Measurements from ENCODE around the gene CRADD.
"Not testable (repeated sequence)": the region's sequence is repeated elsewhere in the genome, so short reads cannot be mapped to it uniquely, and the experiment has no call there.

Gene CRADD

DNA sequence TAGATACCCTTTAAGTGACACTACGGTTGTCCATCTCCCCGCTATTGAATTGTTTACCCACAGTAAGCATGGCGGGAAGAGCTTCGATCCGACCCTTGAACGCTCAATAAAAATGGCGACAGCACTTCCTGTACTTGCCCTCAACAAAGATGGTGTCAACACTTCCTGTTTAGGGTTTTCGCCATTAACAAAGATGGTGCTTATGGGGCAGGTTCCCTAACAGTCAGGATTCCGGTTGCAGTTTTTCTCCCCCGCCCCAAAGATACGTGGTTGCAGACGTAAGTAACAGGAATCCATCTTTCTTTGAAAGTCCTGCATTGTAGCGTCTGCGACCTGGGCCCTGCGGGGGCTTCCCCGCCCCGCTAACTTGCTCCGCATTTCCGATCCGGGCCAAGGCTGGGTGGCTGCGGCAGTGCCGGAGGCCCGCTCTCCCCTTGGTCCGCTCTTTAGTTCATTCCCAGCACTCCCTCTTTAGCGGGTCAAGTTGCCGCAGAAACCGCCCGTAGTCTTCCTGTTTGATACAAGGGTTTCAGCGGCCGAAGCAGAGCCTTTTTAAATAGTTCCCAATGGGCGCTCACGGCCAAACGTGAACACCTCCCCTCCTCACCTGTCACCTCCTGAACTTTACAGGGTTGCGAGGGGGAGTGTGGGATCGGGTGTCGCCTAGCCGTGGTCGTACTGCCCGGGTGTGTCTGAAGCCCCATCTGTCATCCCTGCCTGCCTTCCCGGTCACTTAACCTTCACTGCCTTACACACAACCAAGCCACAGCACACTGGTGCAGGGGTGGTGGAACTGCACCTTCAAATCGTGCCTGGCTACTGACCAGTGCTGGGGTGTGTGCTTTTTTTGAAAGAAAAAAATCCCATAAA, at the start of gene CRADD:
CRADD (plus strand) TSS at position 181 of the 870 bp plus-strand sequence.
- Mint-ChIP-seq H3K9me3 (no peaks in the 10 kb centered on the region), H3K4me1 (peaks cover 52% of the 10 kb centered on the region), H3K27ac (peak within 1 kb of the TSS; percentile 99), H3K36me3 (peaks cover 31% of the 10 kb centered on the region), H3K4me3 (peak within 1 kb of the TSS; percentile 88), H3K27me3 (peaks cover 8% of the 10 kb centered on the region)
- CTCF ChIA-PET = interaction anchor here (0.6 to 1.8 kb wide), 6 partner anchors 64 to 425 kb away, joined by 3 to 9 read pairs (median 4); no protein-coding TSS in a partner anchor
- peak; percentile 92 for DNase-seq

DNA sequence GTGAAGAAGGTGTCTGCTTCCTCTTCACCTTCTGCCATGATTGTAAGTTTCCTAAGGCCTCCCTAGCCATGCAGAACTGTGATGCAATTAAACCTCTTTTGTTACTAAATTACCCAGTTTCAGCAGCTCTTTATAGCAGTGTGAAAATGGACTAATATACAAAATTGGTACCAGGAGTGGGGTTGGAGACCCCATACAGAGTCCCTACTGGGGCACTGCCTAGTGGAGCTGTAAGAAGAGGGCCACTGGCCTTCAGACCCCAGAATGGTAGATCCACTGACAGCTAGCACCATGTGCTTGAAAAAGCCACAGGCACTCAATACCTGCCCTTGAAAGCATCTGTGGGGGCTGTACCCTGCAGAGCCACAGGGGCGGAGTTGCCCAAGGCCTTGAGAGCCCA, 44.8 kb upstream of the CRADD start:
- Mint-ChIP-seq H3K36me3 (no peaks in the 10 kb centered on the region), H3K4me1 (no peaks in the 10 kb centered on the region), H3K27me3 (peaks cover 10% of the 10 kb centered on the region), H3K9me3 (peaks cover 22% of the 10 kb centered on the region), H3K27ac (no peak overlapping the region), H3K4me3 (no peak overlapping the region)
- CTCF ChIA-PET = no interaction called here
- DNase-seq = no peak

- Mint-ChIP-seq H3K9me3 (peaks cover 19% of the 10 kb centered on the region), H3K27ac (no peak overlapping the region), H3K36me3 (no peaks in the 10 kb centered on the region), H3K4me3 (no peak overlapping the region), H3K4me1 (no peaks in the 10 kb centered on the region), H3K27me3 (peaks cover 24% of the 10 kb centered on the region)
- CTCF ChIA-PET = no interaction called here
- DNase-seq = no peak
These were observed 42.8 kb upstream of the CRADD start for GRCh38 chr12:93634416-93634815.

- peaks cover 18% of the 10 kb centered on the region for H3K9me3 Mint-ChIP-seq
- CTCF ChIA-PET = no interaction called here
- no peak overlapping the region for H3K4me3 Mint-ChIP-seq
- DNase-seq = no peak
- H3K27me3 Mint-ChIP-seq = peaks cover 26% of the 10 kb centered on the region
- H3K36me3 Mint-ChIP-seq = no peaks in the 10 kb centered on the region
- H3K4me1 Mint-ChIP-seq = no peaks in the 10 kb centered on the region
- H3K27ac Mint-ChIP-seq = no peak overlapping the region
These were observed 40.5 kb upstream of the CRADD start for GRCh38 chr12:93636708-93637107.

GRCh38 chr12:93638095-93638494, 39.1 kb upstream of the CRADD start:
- no peaks in the 10 kb centered on the region for H3K4me1 Mint-ChIP-seq
- peaks cover 10% of the 10 kb centered on the region for H3K9me3 Mint-ChIP-seq
- no peak for DNase-seq
- CTCF ChIA-PET = no interaction called here
- H3K27ac Mint-ChIP-seq = no peak overlapping the region
- H3K4me3 Mint-ChIP-seq = no peak overlapping the region
- H3K36me3 Mint-ChIP-seq = no peaks in the 10 kb centered on the region
- peaks cover 28% of the 10 kb centered on the region for H3K27me3 Mint-ChIP-seq

DNA sequence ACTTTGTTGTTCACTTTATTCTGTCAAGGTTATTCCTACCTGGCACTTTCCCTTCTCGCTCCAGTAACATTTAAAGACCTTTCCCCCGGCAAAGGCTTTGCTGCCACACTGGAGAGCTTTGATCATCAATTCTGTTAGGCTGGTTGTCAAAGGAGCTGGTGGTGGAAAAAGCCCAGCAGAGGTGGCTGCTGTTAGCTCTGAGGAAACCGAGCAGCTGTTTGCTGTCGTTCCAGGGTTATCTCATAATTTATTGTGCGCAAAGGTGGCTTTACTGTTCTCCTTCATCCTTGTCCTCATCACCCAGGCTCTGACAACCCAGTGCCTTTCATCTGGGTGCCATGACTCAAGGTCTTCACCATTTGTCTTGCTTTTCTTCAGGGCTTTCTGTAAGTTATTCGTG, 38.2 kb upstream of the CRADD start:
- no peak overlapping the region for H3K4me3 Mint-ChIP-seq
- no peaks in the 10 kb centered on the region for H3K4me1 Mint-ChIP-seq
- H3K36me3 Mint-ChIP-seq = no peaks in the 10 kb centered on the region
- peaks cover 32% of the 10 kb centered on the region for H3K27me3 Mint-ChIP-seq
- no peak overlapping the region for H3K27ac Mint-ChIP-seq
- DNase-seq = no peak
- CTCF ChIA-PET = no interaction called here
- peaks cover 6% of the 10 kb centered on the region for H3K9me3 Mint-ChIP-seq

- DNase-seq = no peak
- CTCF ChIA-PET = interaction anchor here (0.7 kb wide), 1 partner anchor 19 kb away, joined by 3 read pairs; no protein-coding TSS in a partner anchor
- H3K36me3 Mint-ChIP-seq = no peaks in the 10 kb centered on the region
- no peaks in the 10 kb centered on the region for H3K4me1 Mint-ChIP-seq
- H3K27me3 Mint-ChIP-seq = peaks cover 32% of the 10 kb centered on the region
- H3K27ac Mint-ChIP-seq = no peak overlapping the region
- H3K4me3 Mint-ChIP-seq = no peak overlapping the region
- H3K9me3 Mint-ChIP-seq = peaks cover 5% of the 10 kb centered on the region
These were observed 37.8 kb upstream of the CRADD start for GRCh38 chr12:93639406-93639805.

GRCh38 chr12:93641380-93641779, 35.8 kb upstream of the CRADD start:
- CTCF ChIA-PET, H3K36me3 Mint-ChIP-seq, H3K4me1 Mint-ChIP-seq, H3K4me3 Mint-ChIP-seq, DNase-seq, H3K9me3 Mint-ChIP-seq, H3K27ac Mint-ChIP-seq: not testable (repeated sequence)
- peaks cover 29% of the 10 kb centered on the region for H3K27me3 Mint-ChIP-seq

GRCh38 chr12:93642751-93643150, 34.4 kb upstream of the CRADD start:
- DNase-seq = no peak
- CTCF ChIA-PET = interaction anchor here (0.7 kb wide), 1 partner anchor 99 kb away, joined by 3 read pairs; no protein-coding TSS in a partner anchor
- Mint-ChIP-seq H3K4me3 (no peak overlapping the region), H3K27ac (no peak overlapping the region), H3K36me3 (no peaks in the 10 kb centered on the region), H3K9me3 (peaks cover 4% of the 10 kb centered on the region), H3K27me3 (peaks cover 27% of the 10 kb centered on the region), H3K4me1 (no peaks in the 10 kb centered on the region)

DNA sequence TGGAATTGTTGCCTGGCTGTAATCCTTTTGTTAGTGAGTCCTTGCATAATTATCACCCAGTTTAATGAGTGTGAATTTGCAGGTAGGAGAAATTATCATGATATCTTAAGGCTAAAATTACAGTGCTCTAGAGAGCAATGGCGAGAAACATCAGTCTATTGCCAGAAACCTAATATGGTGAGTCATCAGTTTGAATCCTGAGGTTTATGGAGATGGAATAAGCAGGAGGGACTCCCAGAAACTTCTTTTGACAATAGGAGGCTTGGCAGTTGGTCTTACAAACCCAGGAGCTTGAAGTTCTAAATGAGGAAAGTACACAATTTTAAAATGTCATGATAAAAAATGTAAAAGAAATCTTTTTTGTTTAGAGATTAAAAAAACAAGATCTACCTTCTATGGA, 31.5 kb upstream of the CRADD start:
- CTCF ChIA-PET = no interaction called here
- DNase-seq = no peak
- Mint-ChIP-seq H3K9me3 (peaks cover 4% of the 10 kb centered on the region), H3K4me1 (no peaks in the 10 kb centered on the region), H3K4me3 (no peak overlapping the region), H3K27me3 (peaks cover 13% of the 10 kb centered on the region), H3K36me3 (no peaks in the 10 kb centered on the region), H3K27ac (no peak overlapping the region)

- H3K9me3 Mint-ChIP-seq = no peaks in the 10 kb centered on the region
These were observed 26.5 kb upstream of the CRADD start for GRCh38 chr12:93650626-93651025.

DNA sequence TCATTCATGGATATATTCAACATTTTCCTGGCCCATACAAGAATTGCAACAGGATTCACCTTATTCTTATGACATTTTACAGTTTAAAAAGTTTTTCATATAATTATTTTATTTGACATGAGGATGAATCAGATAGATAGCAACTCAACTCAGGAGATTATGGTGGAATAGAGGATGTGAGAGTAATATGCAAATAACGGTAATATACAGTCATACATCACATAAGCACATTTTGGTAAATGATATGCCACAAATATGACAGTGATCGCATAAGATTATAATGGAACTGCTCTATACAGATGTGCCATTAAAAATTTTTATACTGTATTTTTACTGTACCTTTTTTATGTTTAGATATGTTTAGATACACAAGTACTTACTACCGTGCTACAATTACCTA, 24.1 kb upstream of the CRADD start:
- CTCF ChIA-PET = no interaction called here
- no peaks in the 10 kb centered on the region for H3K9me3 Mint-ChIP-seq
- no peak for DNase-seq
- no peaks in the 10 kb centered on the region for H3K4me1 Mint-ChIP-seq
- H3K4me3 Mint-ChIP-seq = no peak overlapping the region
- no peak overlapping the region for H3K27ac Mint-ChIP-seq
- H3K27me3 Mint-ChIP-seq = peaks cover 18% of the 10 kb centered on the region
- no peaks in the 10 kb centered on the region for H3K36me3 Mint-ChIP-seq

More at GRCh38 chr12:93650626-93651025, 26.5 kb upstream of the CRADD start:
- Mint-ChIP-seq H3K4me1 (no peaks in the 10 kb centered on the region), H3K27ac (no peak overlapping the region), H3K27me3 (peaks cover 23% of the 10 kb centered on the region), H3K4me3 (no peak overlapping the region), H3K36me3 (no peaks in the 10 kb centered on the region)
- DNase-seq = no peak
- CTCF ChIA-PET = no interaction called here

DNA sequence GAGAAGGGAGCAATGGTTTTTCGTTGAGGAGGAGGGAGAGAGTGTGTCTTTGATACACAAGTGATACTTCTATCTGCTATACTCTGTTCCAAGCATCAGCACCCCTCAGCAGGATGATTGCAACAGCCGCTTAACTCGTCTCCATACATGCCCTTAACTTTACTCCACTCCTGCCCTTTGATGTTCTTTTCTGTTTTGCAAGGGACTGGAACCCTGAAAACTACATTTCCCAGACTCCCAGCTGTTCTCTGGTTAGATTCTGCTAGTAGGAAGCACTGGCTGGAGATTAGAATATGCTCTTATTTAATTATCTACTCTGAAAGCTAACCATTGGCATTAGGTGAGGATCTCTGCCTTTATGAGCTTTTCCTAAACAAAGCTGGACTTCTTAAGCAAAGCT, 23.5 kb upstream of the CRADD start:
- Mint-ChIP-seq H3K4me1 (no peaks in the 10 kb centered on the region), H3K9me3 (no peaks in the 10 kb centered on the region), H3K4me3 (no peak overlapping the region), H3K36me3 (no peaks in the 10 kb centered on the region), H3K27me3 (peaks cover 18% of the 10 kb centered on the region), H3K27ac (no peak overlapping the region)
- CTCF ChIA-PET = no interaction called here
- no peak for DNase-seq

- no peak for DNase-seq
- H3K36me3 Mint-ChIP-seq = no peaks in the 10 kb centered on the region
- H3K4me1 Mint-ChIP-seq = no peaks in the 10 kb centered on the region
- H3K9me3 Mint-ChIP-seq = no peaks in the 10 kb centered on the region
- CTCF ChIA-PET = interaction anchor here (1.2 kb wide), 1 partner anchor 11 kb away, joined by 3 read pairs; no protein-coding TSS in a partner anchor
- H3K4me3 Mint-ChIP-seq = no peak overlapping the region
- H3K27me3 Mint-ChIP-seq = peaks cover 18% of the 10 kb centered on the region
- no peak overlapping the region for H3K27ac Mint-ChIP-seq
These were observed 22.8 kb upstream of the CRADD start for GRCh38 chr12:93654421-93654820.

- no peaks in the 10 kb centered on the region for H3K4me1 Mint-ChIP-seq
- CTCF ChIA-PET = interaction anchor here (0.9 kb wide), 1 partner anchor 154 kb away, joined by 5 read pairs; no protein-coding TSS in a partner anchor
- H3K9me3 Mint-ChIP-seq = no peaks in the 10 kb centered on the region
- H3K36me3 Mint-ChIP-seq = no peaks in the 10 kb centered on the region
- H3K27me3 Mint-ChIP-seq = peaks cover 8% of the 10 kb centered on the region
- H3K27ac Mint-ChIP-seq = no peak overlapping the region
- no peak overlapping the region for H3K4me3 Mint-ChIP-seq
- DNase-seq = no peak
These were observed 20.1 kb upstream of the CRADD start for GRCh38 chr12:93657071-93657470.
